Stimulated activated memory B cell treated with anti-CD40 and anti-IgM and Interleukin-4, amounts not matched to agents 10 μg/mL and 1 μg/mL and 100 μg/mL, for 72 hours (primary cell): Measurements from ENCODE around the gene TPRN.

ENCODE experiments used
- ATAC-seq: fragments of 150-1000 bp; cut with Tn5 transposase; 2 replicates; pipeline ENCODE4 v1.10.0; 2021
- H3K27ac Mint-ChIP-seq: one replicate; pipeline ENCODE4 v1.8.0; 2022; ENCODE audit warnings: mild to moderate bottlenecking, mixed read lengths
- H3K27me3 Mint-ChIP-seq: one replicate; pipeline ENCODE4 v1.8.0; 2022; ENCODE audit warnings: mixed read lengths
- H3K36me3 Mint-ChIP-seq: one replicate; pipeline ENCODE4 v1.8.0; 2022; ENCODE audit warnings: mixed read lengths
- H3K4me1 Mint-ChIP-seq: one replicate; pipeline ENCODE4 v1.8.0; 2022; ENCODE audit warnings: mixed read lengths
- H3K4me3 Mint-ChIP-seq: one replicate; pipeline ENCODE4 v1.8.0; 2022; ENCODE audit warnings: mild to moderate bottlenecking, moderate library complexity, mixed read lengths
- H3K9me3 Mint-ChIP-seq: one replicate; pipeline ENCODE4 v1.8.0; 2022; ENCODE audit warnings: mixed read lengths

TPRN gene

DNA sequence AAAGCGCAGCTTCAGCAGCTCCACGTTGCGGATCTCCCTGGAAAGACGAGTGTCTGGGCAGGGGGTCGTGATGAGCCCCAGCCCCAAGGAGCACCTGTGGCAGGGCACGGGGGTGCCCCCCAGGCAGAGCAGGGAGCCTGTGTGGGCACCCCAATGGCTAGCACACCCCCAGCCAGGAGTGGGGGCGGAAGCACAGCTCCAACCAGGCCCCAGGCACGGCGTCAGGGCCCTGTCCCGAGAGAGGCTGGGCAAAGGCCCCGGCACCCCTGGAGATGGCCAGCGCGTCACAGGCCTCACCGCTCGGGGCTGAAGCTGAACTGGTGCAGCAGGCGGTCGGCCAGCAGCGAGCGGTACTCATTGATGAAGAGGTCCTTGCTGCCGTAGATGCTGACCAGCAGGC is 20.1 kb downstream of the TPRN start:
- Mint-ChIP-seq H3K27ac (no peak overlapping the region), H3K4me1 (peaks cover 22% of the 10 kb centered on the region), H3K9me3 (no peaks in the 10 kb centered on the region), H3K4me3 (no peak overlapping the region), H3K27me3 (no peaks in the 10 kb centered on the region), H3K36me3 (peaks cover 59% of the 10 kb centered on the region)
- no peak for ATAC-seq

DNA sequence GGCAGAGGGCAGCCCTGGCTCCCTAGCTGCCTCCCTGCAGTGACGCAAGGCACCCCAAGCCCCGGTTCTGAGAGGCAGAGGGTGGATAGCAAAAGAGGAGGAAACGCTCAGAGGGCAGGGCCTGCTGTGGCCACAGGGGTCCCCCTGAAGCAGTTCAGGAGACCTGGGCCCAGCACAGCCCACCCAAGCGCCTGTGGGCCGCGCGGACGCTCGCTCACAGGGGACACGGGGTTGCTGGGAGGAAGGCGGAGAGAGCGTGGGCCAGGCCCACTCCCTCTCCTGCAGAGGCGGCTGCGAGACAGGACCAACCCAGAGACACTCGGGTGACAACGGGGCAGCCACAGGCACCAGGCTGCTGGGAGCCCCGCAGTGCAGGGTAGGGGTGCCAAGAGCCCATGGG is 20.8 kb downstream of the TPRN start:
- Mint-ChIP-seq H3K4me1 (peaks cover 17% of the 10 kb centered on the region), H3K9me3 (no peaks in the 10 kb centered on the region), H3K4me3 (no peak overlapping the region), H3K36me3 (peaks cover 58% of the 10 kb centered on the region), H3K27ac (no peak overlapping the region), H3K27me3 (no peaks in the 10 kb centered on the region)
- no peak for ATAC-seq

DNA sequence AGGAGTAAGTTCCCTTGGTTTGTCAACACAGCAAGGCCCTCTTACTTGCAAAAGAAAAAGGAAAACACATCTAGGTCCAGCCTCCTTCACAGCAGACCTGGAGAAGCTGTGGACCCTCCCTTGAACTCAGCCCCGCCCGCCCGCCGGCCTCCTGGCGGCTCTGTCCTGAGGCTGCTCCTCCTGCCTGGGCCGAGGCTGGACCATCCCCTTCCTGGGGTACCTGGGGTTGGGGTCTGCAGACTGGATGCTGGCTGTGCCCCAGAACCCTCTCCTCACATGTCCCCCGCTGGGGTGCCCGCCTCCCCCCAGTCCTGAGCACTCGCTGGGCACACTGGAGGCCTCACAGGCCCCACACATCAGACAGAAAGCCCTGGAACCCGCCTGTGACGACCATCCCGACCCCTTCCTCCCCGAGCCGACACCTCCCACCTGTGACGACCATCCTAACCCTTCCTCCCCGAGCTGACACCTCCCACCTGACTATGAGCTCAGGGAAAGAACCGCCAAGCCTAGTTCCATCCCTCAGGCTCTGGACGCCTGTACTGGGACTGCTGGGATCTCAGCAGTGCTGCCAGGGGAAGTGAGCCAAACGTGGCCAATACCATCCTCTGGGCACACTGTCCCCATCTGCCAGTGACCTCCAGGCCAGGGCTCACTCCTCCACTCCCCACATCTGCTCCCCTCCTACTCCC is 21.5 kb downstream of the TPRN start:
- H3K9me3 Mint-ChIP-seq = no peaks in the 10 kb centered on the region
- no peak overlapping the region for H3K27ac Mint-ChIP-seq
- H3K27me3 Mint-ChIP-seq = no peaks in the 10 kb centered on the region
- H3K36me3 Mint-ChIP-seq = peaks cover 51% of the 10 kb centered on the region
- no peak overlapping the region for H3K4me3 Mint-ChIP-seq
- no peak for ATAC-seq
- H3K4me1 Mint-ChIP-seq = peaks cover 10% of the 10 kb centered on the region

DNA sequence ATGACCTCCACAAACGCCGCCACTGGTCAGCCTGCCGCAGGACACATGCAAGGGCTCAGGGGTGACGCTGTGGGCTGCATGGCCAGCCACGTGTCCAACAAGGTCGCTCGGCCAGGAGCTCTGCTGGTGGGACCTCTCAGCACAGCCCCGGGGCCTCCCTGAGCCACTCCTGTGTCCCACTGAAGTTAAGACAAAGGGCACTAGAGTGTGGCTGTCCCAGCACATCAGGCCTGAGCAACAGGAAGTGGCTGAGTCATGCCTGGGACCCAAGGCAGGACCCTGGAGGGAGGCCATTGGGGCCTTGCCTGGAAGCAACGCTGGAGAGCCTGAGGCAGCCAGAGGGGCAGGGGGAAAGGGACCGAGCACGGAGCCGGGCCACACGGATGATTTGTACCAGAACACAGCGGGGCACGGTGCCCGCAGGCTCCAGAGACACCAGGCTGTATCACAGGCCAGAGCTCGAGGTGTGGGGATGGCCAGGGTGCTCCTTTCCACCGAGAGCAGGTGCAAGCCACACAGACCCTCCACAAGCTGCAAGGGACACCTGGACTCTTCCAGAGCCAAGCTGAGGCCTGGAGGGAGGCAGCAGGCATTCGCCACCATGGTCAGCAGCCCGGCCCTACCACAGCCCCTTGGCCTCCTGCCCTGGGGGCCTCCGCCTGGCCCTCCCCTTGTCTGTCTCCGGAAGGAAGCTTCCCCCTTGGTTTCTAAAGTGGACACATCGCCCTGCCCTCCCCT is 22.2 kb downstream of the TPRN start:
- Mint-ChIP-seq H3K4me1 (peaks cover 8% of the 10 kb centered on the region), H3K27ac (no peak overlapping the region), H3K9me3 (no peaks in the 10 kb centered on the region), H3K36me3 (peaks cover 44% of the 10 kb centered on the region), H3K27me3 (peaks cover 3% of the 10 kb centered on the region), H3K4me3 (no peak overlapping the region)
- ATAC-seq = no peak

DNA sequence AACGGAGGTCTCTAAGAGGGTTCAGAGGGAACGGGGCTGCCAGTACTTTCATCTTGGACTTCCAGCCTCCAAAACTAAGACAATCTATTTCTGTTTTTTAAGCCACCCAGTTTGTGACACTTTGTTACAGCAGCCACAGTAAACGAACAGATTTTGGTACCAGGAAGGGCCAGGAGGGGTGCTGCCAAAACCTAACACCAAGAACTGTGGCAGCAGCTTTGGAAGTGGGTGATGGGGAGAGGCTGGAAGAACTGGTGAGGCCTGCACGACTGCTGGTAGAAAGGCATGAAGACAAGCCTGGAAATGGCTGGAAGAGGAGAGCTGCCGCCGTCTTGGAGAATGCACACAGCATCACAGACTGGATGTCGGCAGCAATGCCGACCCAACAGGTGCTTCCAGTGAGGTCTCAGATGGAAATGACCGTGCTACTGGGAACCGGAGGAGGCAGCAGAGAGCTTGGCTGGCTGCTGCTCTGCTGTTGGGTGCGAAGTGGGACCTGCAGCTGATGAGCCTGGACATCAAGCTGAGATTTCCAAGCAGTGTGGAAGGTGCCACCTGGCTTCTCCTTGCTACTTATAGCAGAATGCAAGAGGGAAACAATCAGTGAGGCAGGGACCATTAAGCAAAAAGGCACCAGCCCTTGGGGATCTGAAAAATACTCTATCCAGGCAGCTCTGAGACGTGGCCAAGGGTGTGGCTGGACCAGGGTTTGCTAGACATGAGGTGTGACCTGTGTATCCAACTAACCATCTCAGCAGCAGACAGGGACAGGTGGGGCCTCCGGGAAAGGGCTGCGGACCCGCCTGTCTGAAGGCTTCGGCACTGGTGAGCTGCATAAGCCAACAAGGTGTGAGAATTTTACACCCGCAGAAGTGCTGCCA is 24.0 kb downstream of the TPRN start:
- Mint-ChIP-seq H3K27ac (no peak overlapping the region), H3K9me3 (no peaks in the 10 kb centered on the region)
- no peak for ATAC-seq

DNA sequence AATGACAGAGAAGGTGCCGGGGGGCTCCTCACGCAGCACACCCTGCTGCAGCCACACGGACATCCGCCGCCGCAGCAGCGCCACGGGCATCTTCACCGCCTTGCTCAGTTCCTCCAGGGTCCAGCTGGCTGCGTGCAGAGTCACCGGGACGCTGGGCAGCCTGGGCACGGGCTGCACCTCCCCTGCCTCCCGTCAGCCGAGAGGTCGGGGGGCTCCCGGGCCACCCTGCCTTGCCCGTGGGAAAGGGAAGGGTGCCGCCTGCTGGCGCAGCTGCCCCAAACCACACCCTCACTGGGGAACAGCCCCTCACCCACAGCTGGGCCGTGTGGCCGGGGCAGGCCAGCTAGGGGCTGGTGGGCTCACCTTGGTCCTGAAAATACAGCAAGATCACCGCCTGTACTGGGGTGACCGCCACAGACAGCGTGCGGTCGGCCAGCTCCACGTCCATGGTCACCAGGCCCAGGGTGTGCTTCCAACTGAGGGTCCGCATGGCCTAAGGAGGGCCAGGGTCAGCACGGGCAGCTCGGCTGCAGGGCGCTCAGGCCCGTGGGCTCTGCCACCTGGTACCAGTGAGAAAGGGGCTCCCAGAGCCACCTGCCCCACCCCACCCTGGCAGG is 25.1 kb downstream of the TPRN start:
- peaks cover 23% of the 10 kb centered on the region for H3K27me3 Mint-ChIP-seq
- no peak for ATAC-seq
- H3K4me3 Mint-ChIP-seq = no peak overlapping the region
- peaks cover 8% of the 10 kb centered on the region for H3K4me1 Mint-ChIP-seq
- H3K9me3 Mint-ChIP-seq = no peaks in the 10 kb centered on the region
- H3K27ac Mint-ChIP-seq = no peak overlapping the region
- H3K36me3 Mint-ChIP-seq = peaks cover 28% of the 10 kb centered on the region

More for the DNA sequence above, 24.0 kb downstream of the TPRN start:
- Mint-ChIP-seq H3K36me3 (peaks cover 29% of the 10 kb centered on the region), H3K4me3 (no peak overlapping the region), H3K4me1 (peaks cover 8% of the 10 kb centered on the region), H3K27me3 (peaks cover 12% of the 10 kb centered on the region)

DNA sequence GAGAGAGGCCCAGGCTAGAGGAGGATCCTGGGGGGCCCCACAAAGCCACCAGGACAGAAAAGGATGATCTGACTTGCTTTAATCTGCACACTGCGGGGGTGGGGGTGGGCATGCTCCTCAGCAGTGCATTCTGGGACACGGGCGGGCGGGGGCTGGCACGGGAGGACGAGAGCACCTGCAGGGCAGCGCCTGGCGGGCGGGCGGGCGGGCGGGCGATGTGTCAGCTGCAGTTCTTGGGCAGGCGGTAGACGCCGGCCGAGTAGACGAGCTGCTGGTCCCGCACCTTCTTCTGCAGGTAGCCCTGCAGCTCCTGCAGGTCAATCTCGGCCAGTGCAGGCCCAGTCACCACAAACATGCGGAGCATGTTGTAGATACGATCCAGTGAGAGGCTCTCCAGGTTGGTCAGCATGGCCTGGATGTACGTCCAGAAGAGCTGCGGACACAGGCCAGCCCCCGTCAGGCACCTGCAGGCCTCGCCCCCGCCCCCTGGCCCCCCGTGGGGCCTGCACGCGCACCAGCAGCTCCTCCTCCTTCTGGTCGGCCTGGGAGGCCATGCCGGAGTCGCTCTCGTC is 25.7 kb downstream of the TPRN start:
- H3K4me3 Mint-ChIP-seq = no peak overlapping the region
- H3K9me3 Mint-ChIP-seq = no peaks in the 10 kb centered on the region
- H3K27me3 Mint-ChIP-seq = peaks cover 29% of the 10 kb centered on the region
- peaks cover 8% of the 10 kb centered on the region for H3K4me1 Mint-ChIP-seq
- H3K36me3 Mint-ChIP-seq = peaks cover 21% of the 10 kb centered on the region
- H3K27ac Mint-ChIP-seq = no peak overlapping the region
- no peak for ATAC-seq

DNA sequence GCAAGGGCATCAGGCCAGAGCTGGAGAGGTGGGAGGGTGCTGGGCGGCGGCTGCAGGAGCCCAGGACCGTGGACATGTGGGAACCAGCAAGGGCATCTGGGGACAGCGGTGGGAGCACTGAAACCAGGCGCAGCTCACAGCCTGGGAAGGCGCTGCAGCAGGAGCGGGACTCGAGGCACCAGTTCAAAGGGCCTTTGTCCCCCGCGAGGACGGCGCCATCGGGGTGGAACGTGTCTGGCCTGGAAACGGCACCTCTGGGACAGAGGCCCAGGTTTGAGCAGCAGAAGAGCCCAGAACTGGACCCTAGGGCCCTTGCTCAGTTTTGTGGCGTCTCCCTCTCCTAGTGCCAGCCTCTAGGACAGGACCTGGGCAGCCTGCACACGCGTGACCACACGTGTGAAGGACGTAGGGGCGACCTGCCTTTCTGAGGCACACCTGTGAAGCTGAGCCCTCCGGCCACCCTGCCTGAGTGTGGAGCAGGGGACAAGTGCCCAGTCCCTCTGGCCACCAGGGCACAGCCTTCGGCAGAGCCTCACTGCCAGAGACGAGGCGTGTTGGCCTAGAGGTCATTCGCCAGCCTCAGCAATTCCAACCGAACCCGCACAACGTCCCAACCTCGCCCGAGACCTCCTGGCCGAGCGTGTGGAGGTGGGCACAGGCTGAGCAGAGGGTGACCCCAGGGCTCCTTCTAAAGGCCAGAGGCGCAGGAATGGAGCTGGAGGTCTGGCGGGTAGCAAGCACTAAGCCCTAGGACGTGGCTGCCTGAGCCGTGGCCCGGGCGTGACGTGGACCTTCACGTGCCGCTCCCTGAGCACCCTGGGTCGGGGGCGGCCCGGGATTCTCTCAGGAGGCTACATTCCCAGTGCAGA is 26.5 kb downstream of the TPRN start:
- no peak for ATAC-seq
- peaks cover 33% of the 10 kb centered on the region for H3K27me3 Mint-ChIP-seq
- peaks cover 14% of the 10 kb centered on the region for H3K36me3 Mint-ChIP-seq
- H3K27ac Mint-ChIP-seq = no peak overlapping the region
- H3K4me3 Mint-ChIP-seq = no peak overlapping the region
- no peaks in the 10 kb centered on the region for H3K9me3 Mint-ChIP-seq
- H3K4me1 Mint-ChIP-seq = peaks cover 8% of the 10 kb centered on the region

DNA sequence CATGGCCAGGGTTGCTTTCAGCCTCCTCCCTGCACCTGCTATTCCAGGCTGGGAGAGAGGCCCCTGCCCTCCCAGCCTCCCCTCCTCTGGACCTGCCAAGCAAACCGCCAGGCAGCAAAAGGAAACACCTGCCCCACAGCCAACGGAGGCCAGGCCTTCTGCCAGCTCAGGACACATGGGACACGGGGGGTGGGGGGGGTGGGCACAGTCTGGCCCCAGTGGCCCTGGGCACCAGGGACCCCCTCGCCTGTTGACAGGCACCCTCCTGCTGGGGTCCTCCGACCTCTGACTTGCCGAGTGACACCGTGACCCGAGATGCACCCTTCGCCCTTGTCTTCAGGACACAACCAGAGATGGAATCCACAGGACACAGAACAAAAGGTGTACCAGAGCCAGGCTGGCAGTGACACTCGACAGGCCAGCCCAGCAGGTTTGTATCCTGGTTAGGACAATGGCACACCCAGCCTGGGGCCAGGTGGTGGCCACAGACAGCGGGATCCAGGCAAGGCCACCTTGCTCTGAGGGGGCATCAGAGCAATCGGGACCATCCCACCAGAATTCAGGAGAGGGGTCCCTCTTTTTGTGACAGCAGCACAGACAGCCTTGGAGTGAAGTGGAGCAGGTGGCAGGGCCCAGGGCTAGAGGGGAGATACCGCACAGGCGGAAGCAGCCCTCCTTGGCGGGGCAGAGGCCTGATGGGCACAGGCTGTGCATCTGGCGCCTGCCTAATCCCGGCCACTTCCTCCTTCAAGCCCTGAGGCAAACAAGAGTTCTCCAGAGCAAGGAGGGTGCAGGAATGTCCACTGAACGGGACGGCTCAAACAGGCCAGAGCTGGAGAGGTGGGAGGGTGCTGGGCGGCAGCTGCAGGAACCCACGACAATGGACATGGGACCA is 27.4 kb downstream of the TPRN start:
- no peak overlapping the region for H3K27ac Mint-ChIP-seq
- no peak for ATAC-seq
- H3K4me3 Mint-ChIP-seq = no peak overlapping the region
- H3K4me1 Mint-ChIP-seq = peaks cover 8% of the 10 kb centered on the region
- H3K9me3 Mint-ChIP-seq = no peaks in the 10 kb centered on the region
- peaks cover 13% of the 10 kb centered on the region for H3K36me3 Mint-ChIP-seq
- H3K27me3 Mint-ChIP-seq = peaks cover 39% of the 10 kb centered on the region

DNA sequence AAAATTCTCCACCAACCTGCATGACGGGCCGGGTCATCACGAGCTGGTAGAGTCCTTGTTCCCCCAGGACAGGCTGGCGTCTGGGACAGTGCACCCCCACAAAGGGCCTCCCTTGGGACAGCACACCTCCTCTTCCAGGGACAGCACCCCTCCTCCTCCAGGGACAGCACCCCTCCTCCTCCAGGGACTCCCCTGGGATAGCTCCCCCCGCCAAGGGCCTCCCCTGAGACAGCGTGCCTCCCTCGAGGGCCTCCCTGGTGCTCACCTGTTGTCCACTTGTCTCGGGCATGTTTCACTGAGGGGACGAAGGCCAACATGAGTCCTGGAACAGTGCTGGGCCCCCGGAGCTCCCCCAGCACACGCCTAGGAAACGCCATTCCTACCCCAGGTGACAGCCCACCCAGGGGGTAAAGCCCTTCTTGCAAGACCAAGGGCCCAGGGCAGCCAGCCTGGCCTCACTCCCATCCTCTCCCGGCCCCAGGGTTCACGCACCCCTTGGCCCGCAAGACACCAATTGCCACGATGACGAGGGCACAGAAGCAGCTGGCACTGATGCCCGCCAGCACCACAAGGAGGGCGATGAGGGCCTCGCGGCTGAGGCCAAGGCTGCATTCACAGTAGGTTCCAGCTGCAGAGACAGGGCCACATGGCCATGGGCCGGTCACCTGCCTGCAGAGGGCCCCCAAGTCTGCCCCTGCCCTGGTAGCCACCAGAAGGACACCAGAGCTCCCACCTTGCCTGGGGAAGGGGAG is 29.2 kb downstream of the TPRN start:
- peaks cover 46% of the 10 kb centered on the region for H3K27me3 Mint-ChIP-seq
- H3K36me3 Mint-ChIP-seq = no peaks in the 10 kb centered on the region
- peaks cover 9% of the 10 kb centered on the region for H3K4me1 Mint-ChIP-seq
- no peak overlapping the region for H3K27ac Mint-ChIP-seq
- ATAC-seq = no peak
- no peaks in the 10 kb centered on the region for H3K9me3 Mint-ChIP-seq
- H3K4me3 Mint-ChIP-seq = no peak overlapping the region

DNA sequence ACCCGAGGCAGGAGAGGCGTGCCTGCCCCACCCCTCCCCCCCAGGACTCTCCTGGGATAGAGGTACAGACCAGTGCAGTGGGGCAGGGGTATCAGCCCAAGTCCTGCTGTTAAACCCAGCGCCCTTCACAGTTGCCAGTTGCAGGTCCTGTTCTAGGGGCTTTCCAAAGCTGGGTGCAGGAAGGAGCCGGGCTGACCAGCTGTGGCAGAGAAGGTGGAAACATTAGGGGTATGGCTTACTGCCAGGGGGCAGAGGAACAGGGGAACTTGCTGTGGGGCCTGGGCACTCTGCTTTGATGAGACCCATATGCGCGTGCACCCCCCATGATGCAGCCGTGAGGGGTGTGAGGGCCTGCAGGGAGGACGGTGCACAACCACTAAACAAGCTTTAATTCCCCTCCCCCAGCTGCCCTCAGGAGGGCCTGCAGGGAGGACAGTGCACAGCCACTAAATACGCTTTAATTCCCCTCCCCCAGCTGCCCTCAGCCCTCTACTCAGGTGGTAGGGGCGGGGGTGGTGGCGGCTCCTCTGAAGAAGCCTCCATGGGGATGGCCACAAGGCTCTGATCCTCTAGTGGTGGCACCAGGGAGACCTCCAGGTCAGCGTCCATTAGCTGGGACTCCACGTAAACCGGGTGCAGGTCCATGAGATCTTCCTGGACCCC is 29.9 kb downstream of the TPRN start:
- no peaks in the 10 kb centered on the region for H3K36me3 Mint-ChIP-seq
- no peak overlapping the region for H3K27ac Mint-ChIP-seq
- peaks cover 53% of the 10 kb centered on the region for H3K27me3 Mint-ChIP-seq
- H3K9me3 Mint-ChIP-seq = no peaks in the 10 kb centered on the region
- H3K4me1 Mint-ChIP-seq = peaks cover 6% of the 10 kb centered on the region
- ATAC-seq = no peak
- no peak overlapping the region for H3K4me3 Mint-ChIP-seq

DNA sequence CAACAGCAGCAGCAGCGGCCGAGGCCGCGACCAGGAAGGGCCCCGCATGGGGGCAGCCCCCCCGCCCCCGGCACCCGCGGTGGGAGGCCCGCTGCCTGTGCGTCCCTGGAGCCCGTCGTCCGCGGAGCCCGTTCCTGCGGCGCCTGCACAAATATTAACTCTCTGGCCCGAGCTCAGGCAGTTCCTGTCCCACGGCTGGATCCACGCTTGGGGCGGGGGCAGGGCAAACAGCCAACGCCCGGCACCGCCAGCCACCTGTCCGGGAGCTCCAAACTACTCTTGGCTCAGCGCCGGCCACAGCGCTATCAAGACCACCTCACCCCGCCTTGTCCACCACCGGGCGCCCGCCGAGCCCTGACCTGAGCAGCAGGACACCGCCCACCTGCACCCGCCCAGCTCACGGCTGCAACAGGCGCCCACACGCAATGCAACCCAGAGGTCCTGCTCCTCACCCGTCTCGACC is 30.6 kb downstream of the TPRN start, which contains the start of gene LRRC26:
Gene LRRC26 (minus strand): TSS at position 156 of the 463 bp plus-strand sequence. CDS start 108 bp downstream, at position 48.
- H3K4me3 Mint-ChIP-seq = peak within 1 kb of the TSS; percentile 72
- ATAC-seq = no peak
- no peaks in the 10 kb centered on the region for H3K36me3 Mint-ChIP-seq
- peaks cover 6% of the 10 kb centered on the region for H3K4me1 Mint-ChIP-seq
- H3K27ac Mint-ChIP-seq = no peak within 1 kb of the TSS
- peaks cover 60% of the 10 kb centered on the region for H3K27me3 Mint-ChIP-seq
- H3K9me3 Mint-ChIP-seq = no peaks in the 10 kb centered on the region
